Hepatocyte (in vitro differentiated cells): ENCODE measurements around the gene FMOD.

ENCODE experiments used
- EZH2 ChIP-seq: fragments of 200-600 bp; sonication (generic); IDR thresholded peaks from 2 replicates; pipeline ENCODE4 v1.6.1; 2016; ENCODE audit warnings: antibody characterized with exemption, mild to moderate bottlenecking, borderline replicate concordance
- EZH2phosphoT487 ChIP-seq: fragments of 200-600 bp; sonication (generic); IDR thresholded peaks from one replicate; pipeline ENCODE4 v1.6.1; 2018; ENCODE audit warnings: antibody characterized with exemption, mild to moderate bottlenecking, low read depth, moderate library complexity; ENCODE audit not compliant: unreplicated experiment, severe bottlenecking
- TF ChIP-seq, protein P1 (sequence below): fragments of 200-600 bp; sonication (generic); IDR thresholded peaks from 2 replicates; pipeline ENCODE4 v1.5.1; 2016; ENCODE audit warnings: antibody characterized with exemption, mild to moderate bottlenecking; ENCODE audit not compliant: poor library complexity

DNA sequence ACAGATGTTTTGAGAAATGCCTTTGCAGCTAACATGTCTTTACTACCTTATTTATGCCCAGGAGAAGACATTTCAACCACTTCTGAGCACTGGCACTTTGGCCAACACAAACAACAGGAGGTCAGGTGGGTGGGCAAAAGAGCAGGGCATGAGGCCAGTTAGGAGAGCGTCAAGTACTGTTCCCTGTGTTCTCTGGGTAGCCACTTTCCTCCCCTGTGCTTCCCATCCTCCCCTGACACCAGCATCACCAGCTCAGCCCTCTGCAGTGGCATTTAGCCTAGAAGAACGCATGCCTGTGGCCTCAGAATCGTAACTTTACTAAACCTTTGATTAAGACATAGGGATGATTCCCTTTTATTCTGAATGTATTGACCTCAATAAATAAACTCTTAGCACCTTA is 27.3 kb downstream of the FMOD start:
- TF ChIP-seq, protein P1, sequence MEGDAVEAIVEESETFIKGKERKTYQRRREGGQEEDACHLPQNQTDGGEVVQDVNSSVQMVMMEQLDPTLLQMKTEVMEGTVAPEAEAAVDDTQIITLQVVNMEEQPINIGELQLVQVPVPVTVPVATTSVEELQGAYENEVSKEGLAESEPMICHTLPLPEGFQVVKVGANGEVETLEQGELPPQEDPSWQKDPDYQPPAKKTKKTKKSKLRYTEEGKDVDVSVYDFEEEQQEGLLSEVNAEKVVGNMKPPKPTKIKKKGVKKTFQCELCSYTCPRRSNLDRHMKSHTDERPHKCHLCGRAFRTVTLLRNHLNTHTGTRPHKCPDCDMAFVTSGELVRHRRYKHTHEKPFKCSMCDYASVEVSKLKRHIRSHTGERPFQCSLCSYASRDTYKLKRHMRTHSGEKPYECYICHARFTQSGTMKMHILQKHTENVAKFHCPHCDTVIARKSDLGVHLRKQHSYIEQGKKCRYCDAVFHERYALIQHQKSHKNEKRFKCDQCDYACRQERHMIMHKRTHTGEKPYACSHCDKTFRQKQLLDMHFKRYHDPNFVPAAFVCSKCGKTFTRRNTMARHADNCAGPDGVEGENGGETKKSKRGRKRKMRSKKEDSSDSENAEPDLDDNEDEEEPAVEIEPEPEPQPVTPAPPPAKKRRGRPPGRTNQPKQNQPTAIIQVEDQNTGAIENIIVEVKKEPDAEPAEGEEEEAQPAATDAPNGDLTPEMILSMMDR = no peak
- TF ChIP-seq EZH2 (no peak), EZH2phosphoT487 (no peak)
